Sciatic nerve (tissue), 2 donors: ENCODE results near the gene WDR53. TPM values are rescaled to one million over a fixed set of nuclear protein-coding genes. Genes with fewer than 3 reads are reported as not detected.
"Not testable (repeated sequence)": the region's sequence is repeated elsewhere in the genome, so short reads cannot be mapped to it uniquely, and the experiment has no call there.

Source experiments
- ATAC-seq: fragments of 200-7000 bp; cut with Tn5 transposase; one replicate; pipeline ENCODE4 v1.9.1; 2020; ENCODE audit warnings: mild to moderate bottlenecking, moderate library complexity
- DNase-seq: peaks from one replicate; pipeline ENCODE4 v3.0.0-alpha.2; 2020; ENCODE audit warnings: low spot score
- intact Hi-C: fragments of 100-400 bp; cut with DNase I; formaldehyde crosslinking; loops from one replicate; pipeline ENCODE4 v1.14.2; 2022
- total RNA-seq: library from RNA; stranded (reverse); fragmentation: NEBNext Ultra II Directional; extraction: Animal tissue kit (Norgen Biotek cat#: 25700); gene quantifications from one replicate; pipeline ENCODE4 v1.2.1, GENCODE V29; 2021
- donor health status: DM: no; HTN: no; CAD: no.
- donor health status: DM: no; HTN: no; CAD: no.

Gene WDR53
- total RNA-seq, 1 donor from 2014 or later = 13.5 TPM

- intact Hi-C loops = no loop called here
- DNase-seq (no peak), ATAC-seq (no peak)
Observed at GRCh38 chr3:196524527-196524926, 43.8 kb downstream of the WDR53 start.

GRCh38 chr3:196523841-196524240 lies 44.5 kb downstream of the WDR53 start:
- ATAC-seq = no peak
- DNase-seq = no peak
- intact Hi-C loops = no loop called here

- DNase-seq, ATAC-seq, intact Hi-C loops: not testable (repeated sequence)
Observed at GRCh38 chr3:196521291-196521690, 47.1 kb downstream of the WDR53 start.

GRCh38 chr3:196519718-196520082 lies 48.7 kb downstream of the WDR53 start:
- DNase-seq = no peak
- intact Hi-C loops = loop anchor here (5.0 kb wide), 1 partner anchor 1433 kb away; the partner anchor contains the start of gene RPL35A
- ATAC-seq = no peak

GRCh38 chr3:196518966-196519717 lies 49.2 kb downstream of the WDR53 start:
- ATAC-seq = peak; percentile 62
- intact Hi-C loops = loop anchor here (5.0 kb wide), 1 partner anchor 1433 kb away; the partner anchor contains the start of gene RPL35A
- DNase-seq = peak; percentile 72

GRCh38 chr3:196517919-196518318 lies 50.4 kb downstream of the WDR53 start:
- intact Hi-C loops = loop anchor here (5.0 kb wide), 1 partner anchor 1434 kb away; the partner anchor contains the start of gene RPL35A
- no peak for DNase-seq
- no peak for ATAC-seq

- ATAC-seq = no peak
- intact Hi-C loops = loop anchor here (5.0 kb wide), 1 partner anchor 1435 kb away; the partner anchor contains the start of gene RPL35A
- no peak for DNase-seq
Observed at GRCh38 chr3:196517162-196517800, 51.1 kb downstream of the WDR53 start.

- DNase-seq = no peak
- intact Hi-C loops = loop anchor here (5.0 kb wide), 1 partner anchor 1437 kb away; the partner anchor contains the start of gene RPL35A
Observed at GRCh38 chr3:196514913-196515621, 53.3 kb downstream of the WDR53 start, which contains the start of gene SMCO1. TSS of gene SMCO1 (minus strand) at chr3:196515346. CDS start at chr3:196515209, 137 bp downstream.

GRCh38 chr3:196514350-196514716 lies 54.0 kb downstream of the WDR53 start:
- DNase-seq (no peak), ATAC-seq (no peak)
- intact Hi-C loops = no loop called here

More at GRCh38 chr3:196514913-196515621, 53.3 kb downstream of the WDR53 start, which contains the start of gene SMCO1:
- ATAC-seq = no peak

- no peak for DNase-seq
- intact Hi-C loops = no loop called here
- no peak for ATAC-seq
Observed at GRCh38 chr3:196513697-196514349, 54.5 kb downstream of the WDR53 start.

- DNase-seq, intact Hi-C loops, ATAC-seq: not testable (repeated sequence)
Observed at GRCh38 chr3:196511646-196512425, 56.5 kb downstream of the WDR53 start.

GRCh38 chr3:196511108-196511507 lies 57.2 kb downstream of the WDR53 start:
- intact Hi-C loops, ATAC-seq: not testable (repeated sequence)

GRCh38 chr3:196506687-196507086 lies 61.7 kb downstream of the WDR53 start:
- DNase-seq (no peak), ATAC-seq (no peak)
- intact Hi-C loops = no loop called here

More at GRCh38 chr3:196511108-196511507, 57.2 kb downstream of the WDR53 start:
- not testable (repeated sequence) for DNase-seq

- no peak for ATAC-seq
- no peak for DNase-seq
- intact Hi-C loops = no loop called here
Observed at GRCh38 chr3:196504556-196504955, 63.8 kb downstream of the WDR53 start.
